HG03460 (cell line): ENCODE measurements around the gene YEATS2.

Source experiments
- ATAC-seq: cut with Tn5 transposase; IDR thresholded peaks from one replicate; pipeline ENCODE4 v1.9.1; 2021; ENCODE audit not compliant: unreplicated experiment

The YEATS2 gene

GRCh38 chr3:183810643-183811594 lies 113.3 kb downstream of the YEATS2 start:
- ATAC-seq: no peak

DNA sequence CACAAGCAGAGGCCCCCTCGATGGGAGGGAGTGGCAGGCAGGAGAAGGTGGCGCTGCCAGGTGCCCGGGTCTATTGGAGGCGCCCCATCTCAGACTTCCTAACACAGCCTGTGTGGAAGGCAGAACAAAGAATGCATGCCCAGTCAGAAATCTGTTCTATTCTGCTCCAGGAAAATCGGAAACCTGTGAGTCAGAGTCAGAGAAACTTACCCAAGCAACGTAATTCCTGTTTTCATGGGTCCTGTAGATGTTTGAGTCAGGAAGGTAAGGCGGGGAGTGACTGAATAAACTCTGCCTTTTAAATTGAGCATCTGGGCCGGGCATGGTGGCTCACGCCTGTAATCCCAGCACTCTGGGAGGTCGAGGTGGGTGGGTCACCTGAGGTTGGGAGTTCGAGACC lies 114.0 kb downstream of the YEATS2 start:
- no peak for ATAC-seq

DNA sequence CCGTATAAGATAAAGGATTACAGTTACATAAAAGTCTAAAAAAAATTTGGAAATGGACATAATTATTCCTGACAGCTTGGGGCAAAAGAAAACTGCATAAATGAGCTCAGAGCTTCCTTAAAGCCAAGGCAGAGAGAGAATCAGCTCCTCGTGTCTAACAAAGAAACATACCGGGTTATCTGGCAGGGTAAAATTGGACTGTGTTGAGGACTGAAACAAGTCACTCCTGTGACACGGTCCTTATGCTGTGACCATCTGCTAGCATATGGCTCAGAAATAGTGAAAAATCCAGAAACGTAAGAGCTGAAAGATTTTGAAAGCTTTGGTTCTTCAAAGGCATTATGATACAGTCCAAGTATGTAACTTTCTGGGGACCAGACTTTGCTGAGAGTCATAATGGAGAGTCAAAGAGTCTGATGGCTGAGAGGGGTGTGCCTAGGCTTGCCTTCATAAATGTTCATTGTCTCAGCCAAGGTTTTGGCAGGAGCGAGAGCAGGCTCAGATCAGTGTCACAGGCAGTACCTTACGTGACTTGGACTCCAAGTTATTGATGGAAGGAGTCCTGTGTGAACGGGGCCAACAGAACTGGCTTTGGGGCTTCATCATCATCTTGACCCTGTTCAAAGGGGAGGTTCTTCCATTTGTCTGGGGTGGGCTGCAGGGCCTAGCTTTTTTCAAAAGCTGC lies 115.3 kb downstream of the YEATS2 start:
- ATAC-seq: no peak

- ATAC-seq: no peak
Observed at GRCh38 chr3:183814240-183814639, 116.6 kb downstream of the YEATS2 start.

DNA sequence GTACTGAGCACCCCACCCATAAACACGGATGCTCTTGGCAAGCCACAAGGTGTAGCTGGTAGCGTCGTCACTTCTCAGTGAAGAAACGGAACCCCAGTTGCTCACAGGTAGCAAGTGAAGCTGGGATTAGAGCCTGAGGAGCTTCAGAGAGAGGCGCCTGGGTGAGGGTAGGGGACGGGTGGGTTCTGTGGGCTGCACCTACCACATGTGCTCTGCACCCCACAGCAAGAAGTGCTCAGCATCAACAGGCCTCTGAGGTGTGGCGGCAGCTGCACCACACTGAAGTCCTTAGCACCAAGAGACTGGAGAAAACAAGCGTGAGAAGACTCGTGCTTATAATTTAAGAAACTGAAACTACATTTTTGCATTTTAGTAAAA lies 118.0 kb downstream of the YEATS2 start:
- ATAC-seq: no peak

DNA sequence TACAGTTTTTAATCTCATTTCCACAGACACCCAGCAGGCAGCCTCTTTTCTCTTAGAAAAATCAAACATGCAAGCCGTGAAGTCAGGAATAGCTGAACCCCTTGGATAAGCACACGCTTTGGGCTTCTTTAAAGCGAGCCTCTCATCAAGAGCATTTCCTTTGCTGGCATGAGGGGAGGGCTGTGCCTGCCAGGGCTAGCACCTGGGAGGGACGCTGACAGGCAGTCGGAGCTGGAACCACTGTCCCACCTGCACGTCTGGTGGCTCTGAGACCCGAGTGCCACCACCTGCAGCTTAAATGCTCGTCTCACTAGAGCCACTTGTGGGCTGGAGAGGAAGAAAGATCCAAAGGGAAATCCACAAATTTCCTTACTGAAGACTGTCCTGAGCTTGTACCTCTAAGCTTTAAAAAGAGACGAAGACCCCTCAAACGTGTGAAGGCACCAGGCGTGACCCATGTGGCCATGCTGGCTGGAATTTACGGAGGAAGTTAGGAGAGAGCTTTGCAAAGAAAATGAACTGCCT lies 118.4 kb downstream of the YEATS2 start:
- ATAC-seq: no peak

DNA sequence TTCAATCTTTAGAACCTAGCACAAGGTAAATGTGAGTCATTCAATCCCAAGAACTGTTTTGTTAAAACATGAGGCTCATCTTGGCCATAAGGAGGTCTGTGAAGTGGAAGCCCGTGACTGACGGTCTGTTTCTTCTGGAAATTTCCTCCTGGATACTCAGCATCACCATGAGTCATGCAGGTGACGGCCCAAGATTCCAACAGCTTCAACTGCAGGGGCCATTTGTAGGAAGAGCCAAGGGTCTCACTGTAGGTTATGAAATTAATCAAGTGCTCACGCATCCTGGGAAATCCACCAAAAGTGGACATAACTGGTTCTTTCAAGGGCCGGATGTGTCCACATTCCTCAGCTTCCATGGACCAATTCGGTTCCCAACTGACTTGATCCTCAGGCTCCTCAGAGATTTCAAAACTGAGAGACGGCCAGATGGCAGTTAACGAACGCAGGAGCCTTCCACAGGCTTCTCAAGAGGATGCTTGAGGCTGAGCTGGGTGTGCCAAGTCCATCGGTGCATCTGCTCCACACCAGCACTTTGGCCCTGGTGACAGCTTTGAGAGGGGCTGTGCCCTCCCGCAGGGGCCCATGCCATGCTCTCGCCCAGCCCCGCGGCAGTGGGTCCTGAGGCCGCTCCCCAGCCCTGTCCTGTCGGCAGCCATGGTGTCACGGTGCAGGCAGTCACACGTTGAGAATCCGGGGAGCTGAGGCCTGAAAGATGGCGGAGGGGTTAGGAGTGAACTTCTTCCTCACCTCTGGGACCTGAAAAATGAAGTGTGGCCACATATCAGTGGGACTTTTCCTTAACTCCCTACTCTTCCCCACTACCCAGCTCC lies 119.3 kb downstream of the YEATS2 start:
- ATAC-seq: no peak

- no peak for ATAC-seq
Observed at GRCh38 chr3:183817639-183818038, 120.0 kb downstream of the YEATS2 start.

DNA sequence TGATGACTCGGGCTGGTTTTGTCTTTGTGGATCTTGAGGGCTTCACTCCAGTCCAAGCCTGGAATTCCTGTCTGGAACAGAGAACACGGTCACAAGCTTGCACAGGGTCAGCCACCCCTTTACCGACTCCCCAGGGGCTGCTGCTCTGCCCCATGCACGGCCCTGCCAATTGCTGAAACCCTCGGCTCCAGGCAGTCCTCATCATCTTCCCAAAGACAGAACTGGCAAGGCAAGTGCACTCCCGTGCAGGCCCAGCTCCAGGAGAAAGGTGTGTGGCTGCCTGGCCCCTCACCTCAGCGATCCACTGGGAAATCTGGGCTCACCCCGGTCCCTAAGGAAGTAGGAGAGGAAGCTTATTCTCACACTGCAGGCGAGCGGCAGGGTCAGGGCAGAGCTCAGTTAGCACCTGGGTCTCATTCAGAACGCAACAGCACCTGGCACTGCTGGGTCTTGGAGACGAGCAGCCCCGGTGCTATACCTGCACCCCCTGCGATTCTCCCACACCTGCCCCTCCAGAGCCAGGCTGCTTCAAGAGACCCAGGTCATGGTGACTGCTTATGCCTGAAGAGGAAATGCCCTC lies 120.5 kb downstream of the YEATS2 start:
- no peak for ATAC-seq

GRCh38 chr3:183818706-183819624 lies 121.4 kb downstream of the YEATS2 start:
- ATAC-seq: no peak

DNA sequence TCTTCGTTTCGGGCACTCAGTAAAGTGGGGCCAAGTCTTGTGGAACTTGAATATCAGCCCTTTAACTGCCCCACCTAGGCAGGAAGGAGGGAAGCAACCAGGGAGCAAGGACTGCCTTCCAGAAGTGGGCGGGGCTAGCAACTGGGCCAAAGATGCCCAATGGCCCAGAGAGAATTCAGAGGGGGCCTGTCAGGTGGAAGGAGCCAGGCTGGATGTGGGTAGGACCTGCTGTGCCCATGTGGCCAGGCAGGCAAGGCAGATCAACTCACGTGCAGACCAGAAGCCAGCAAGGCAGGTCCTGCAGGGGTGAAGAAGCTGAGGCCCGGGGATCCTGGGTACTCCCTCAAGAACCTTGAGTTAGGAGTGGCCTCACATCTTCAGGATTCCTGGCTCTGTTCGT lies 122.2 kb downstream of the YEATS2 start:
- ATAC-seq: no peak

DNA sequence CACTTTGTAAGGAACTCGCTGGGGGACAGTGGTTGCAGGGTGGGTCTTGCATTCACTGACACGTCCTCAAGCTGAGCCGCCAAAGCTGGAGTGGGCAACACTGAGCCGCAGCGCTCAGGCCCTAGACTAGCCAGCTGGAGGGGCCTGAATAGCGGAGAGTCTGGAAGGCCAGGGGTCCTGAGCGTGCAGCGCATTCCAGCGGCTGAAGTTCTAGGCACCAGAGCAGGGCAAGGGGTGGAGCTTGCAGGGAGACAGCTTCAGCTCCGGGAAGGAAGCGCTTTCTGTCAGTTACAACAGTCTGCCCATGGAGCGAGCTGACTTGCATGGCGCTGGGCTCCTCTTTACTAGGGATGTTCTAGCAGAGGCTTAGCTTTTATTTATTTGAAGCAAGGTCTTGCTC lies 125.0 kb downstream of the YEATS2 start:
- ATAC-seq: no peak

- no peak for ATAC-seq
Observed at GRCh38 chr3:183823963-183824362, 126.4 kb downstream of the YEATS2 start.

DNA sequence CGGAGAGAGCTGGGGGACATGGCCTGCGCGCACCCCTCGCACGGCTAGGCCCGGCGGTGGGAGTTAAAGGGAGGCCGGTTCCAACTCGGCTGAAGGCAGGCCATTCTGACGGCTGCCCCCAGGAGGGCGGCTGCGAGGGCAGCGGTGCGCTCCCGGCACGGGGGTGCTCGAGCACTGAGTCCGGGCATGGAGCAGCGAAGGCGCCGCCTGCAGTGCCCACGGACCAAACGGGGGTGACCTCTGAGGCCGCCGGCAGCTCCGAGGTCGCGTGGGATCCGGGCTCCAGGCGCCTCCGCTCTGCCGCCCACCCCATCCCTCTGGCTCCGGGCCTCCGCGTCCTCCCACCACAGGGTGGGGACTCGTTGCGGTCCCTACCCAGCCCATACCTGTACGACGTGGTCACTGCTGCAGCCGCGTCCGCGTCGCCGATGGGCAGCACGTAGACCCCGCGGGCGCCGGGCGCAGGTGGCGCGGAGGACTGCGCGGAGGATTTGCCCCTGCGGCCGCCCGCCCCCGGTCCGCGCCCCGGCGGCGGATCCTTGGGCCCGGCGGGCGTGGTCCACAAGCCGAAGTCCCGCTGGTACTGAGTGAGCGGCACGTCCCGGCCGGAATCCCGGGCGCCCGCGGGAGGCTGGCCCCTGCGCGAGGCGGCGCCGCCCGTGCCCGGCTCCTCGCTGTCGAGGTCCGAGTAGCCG lies 127.3 kb downstream of the YEATS2 start:
- ATAC-seq: no peak

DNA sequence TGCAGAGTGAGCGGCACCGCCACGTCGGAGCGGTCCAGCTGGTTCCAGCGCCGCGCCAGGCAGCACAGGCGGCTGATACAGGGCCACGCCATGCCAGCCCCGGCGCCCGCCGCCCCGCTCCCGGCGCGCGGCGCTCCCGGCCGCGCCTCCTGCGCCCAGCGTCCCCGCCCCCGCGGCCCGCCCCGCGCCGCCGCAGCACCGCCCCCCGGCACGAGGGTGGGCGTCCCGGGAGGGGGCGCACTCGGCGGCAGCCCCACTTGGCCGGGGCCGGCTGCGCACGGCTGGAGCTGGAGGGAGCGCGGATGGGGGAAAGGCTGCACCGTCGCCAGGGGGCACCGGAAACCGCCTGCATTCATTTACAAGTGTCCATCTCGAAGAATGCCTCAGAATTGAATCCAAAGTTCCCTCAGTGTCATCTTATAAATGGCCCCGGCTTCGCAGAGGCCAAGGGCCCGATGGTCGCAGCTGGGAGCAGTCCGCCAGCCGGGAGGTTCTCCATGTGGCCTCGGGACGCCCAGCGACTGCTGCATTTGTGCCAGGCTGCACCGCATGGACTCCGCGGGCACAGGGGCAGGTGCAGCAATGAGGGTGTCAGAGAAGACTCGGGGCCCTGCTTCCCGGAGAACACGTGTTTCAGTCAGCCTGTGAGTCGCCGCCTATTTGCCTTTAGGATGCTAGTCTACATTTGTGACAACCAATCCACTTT lies 128.0 kb downstream of the YEATS2 start, which contains the start of gene MAP6D1:
TSS of gene MAP6D1 (minus strand) at position 122 of the 706 bp plus-strand sequence. CDS start at position 92, 30 bp downstream.
- no peak for ATAC-seq

GRCh38 chr3:183826448-183827250 lies 129.1 kb downstream of the YEATS2 start:
- ATAC-seq: no peak

GRCh38 chr3:183827809-183828537 lies 130.4 kb downstream of the YEATS2 start:
- no peak for ATAC-seq
